Astrocyte of the spinal cord (primary cell): ENCODE results near the gene KAZN.

ENCODE experiments used
- DNase-seq: peaks from one replicate; pipeline ENCODE4 v3.0.0; 2011; ENCODE audit warnings: low read depth, low spot score
- H3K4me3 ChIP-seq: 2 replicates; pipeline ENCODE4 v1.5.1; 2011; ENCODE audit warnings: low read depth, mild to moderate bottlenecking, low read length, moderate library complexity
- in situ Hi-C: cut with HindIII; loops from 2 replicates; pipeline ENCODE4 v1.10.0; 2017; ENCODE audit warnings: low sequenced_read_pairs
- TF ChIP-seq, protein P1 (sequence below): IDR thresholded peaks from 2 replicates; pipeline ENCODE4 v1.5.1; 2012; ENCODE audit warnings: low read depth, mild to moderate bottlenecking, low read length, inconsistent platforms

KAZN gene

DNA sequence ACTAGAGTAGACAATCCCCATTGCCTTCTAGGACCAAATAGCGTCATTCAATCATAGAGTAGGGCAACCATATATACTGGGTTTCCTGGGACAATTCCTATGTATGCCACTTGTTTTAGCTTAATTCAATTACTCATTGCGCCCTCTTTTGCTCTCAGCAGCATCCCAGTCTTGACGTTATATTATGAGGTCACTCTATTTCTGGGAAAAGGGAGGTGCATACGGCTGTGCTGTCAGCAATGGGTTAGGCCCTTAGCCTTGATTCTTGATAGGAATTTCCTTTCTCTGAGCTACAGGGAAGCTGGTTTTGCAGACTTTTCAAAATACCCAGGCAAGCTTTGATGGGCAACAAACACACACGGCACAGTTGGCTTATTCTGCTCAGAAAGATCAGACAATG, 4.4 kb upstream of the KAZN start:
- TF ChIP-seq, protein P1, sequence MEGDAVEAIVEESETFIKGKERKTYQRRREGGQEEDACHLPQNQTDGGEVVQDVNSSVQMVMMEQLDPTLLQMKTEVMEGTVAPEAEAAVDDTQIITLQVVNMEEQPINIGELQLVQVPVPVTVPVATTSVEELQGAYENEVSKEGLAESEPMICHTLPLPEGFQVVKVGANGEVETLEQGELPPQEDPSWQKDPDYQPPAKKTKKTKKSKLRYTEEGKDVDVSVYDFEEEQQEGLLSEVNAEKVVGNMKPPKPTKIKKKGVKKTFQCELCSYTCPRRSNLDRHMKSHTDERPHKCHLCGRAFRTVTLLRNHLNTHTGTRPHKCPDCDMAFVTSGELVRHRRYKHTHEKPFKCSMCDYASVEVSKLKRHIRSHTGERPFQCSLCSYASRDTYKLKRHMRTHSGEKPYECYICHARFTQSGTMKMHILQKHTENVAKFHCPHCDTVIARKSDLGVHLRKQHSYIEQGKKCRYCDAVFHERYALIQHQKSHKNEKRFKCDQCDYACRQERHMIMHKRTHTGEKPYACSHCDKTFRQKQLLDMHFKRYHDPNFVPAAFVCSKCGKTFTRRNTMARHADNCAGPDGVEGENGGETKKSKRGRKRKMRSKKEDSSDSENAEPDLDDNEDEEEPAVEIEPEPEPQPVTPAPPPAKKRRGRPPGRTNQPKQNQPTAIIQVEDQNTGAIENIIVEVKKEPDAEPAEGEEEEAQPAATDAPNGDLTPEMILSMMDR: no peak
- DNase-seq: no peak
- in situ Hi-C loops: no loop called here
- no peak overlapping the region for H3K4me3 ChIP-seq

GRCh38 chr1:14596591-14596990, 1.9 kb upstream of the KAZN start:
- TF ChIP-seq, protein P1: no peak
- in situ Hi-C loops: no loop called here
- no peak for DNase-seq
- no peak overlapping the region for H3K4me3 ChIP-seq

DNA sequence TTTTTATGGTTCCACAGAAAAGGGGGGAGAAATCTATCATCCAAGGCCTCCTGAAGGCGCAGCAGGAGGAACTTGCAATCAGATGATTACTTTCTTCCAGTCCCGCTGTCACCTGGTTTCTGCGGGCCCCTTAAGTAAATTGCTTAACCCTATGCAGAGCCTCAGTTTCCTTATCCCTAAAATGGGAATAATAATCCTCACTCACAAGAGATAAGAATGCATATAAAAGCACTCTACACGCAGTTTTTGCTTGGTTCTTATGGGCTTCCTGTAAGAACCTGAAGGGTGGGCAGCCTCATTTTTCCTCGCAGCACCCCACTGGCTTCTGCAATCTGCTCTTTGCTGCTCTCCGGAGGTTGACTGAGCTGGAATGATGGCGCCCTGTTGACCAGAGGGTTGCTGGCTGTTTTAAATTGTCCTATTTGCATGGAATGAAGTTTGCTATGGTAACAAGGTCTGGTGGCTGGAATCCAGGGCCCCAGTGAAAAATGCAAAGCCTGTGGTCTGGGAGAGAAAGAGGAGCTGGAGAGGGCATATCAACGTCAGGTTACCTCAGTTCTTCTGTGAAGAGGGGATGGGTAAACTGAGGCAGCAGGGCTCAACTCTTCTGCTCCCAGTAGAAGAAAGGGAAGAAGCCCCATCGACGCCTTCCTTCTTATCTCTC, 1.0 kb upstream of the KAZN start:
- TF ChIP-seq, protein P1: no peak
- DNase-seq: peak; percentile 26
- in situ Hi-C loops: no loop called here
- no peak overlapping the region for H3K4me3 ChIP-seq

DNA sequence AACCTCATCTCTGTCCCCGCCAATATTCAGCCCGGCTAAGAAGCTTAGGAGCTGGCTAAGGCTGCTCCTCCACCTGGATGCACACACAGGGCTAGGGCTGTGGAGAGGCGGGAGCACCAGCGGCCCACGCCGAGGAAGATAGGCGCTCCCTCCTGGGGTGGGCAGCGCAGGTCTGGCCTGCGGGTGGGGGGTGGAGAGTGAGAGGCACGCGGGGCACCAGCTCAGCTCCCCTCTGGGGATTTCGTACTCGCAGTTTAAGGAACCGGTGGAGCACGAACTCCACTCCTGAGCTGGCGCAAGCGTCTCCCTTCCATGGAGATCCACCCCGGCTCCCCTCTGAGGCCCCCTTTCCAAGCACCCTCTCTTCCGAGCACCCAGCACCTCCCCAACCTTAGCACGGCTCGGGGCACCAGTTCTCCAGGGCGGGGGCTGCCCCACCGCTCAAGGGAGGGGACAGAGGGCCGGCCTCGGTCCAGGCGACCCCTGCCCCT, 433 bp upstream of the KAZN start:
- TF ChIP-seq, protein P1: no peak
- peak overlapping the region; percentile 40 for H3K4me3 ChIP-seq
- in situ Hi-C loops: no loop called here
- DNase-seq: no peak

DNA sequence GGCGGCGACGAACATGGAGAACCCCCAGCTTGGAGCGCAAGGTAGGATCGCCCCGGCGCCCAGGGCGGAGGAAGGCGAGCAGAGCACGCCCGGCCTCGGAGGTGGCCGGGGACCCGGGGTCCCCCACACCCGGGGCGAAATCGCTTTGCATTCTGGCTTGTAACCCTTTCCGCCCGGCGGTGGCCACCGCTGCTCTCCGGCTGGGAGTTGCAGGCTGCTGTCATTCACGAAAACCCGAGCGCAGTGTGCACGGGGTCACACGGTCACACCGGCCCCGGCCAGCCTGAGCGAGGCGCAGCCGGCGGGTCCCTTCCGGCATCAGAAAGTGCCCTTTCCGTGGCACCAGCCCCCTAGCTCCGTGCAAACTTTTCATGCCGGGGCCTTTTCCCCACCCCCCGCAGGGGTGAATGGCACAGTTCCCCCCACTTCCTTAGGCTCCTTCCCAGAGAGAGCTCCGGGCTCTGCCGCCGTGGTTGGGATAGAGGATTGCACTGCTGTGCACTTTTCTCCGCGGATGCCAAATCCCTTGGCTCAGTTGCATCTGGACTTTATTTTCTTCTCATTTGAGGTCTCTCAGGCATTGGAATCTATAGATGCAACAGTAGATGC, 802 bp downstream of the KAZN start:
- peak overlapping the region; percentile 40 for H3K4me3 ChIP-seq
- TF ChIP-seq, protein P1: no peak
- DNase-seq: no peak
- in situ Hi-C loops: no loop called here

GRCh38 chr1:14599800-14600199, 1.3 kb downstream of the KAZN start:
- in situ Hi-C loops: no loop called here
- DNase-seq: no peak
- TF ChIP-seq, protein P1: no peak
- peak overlapping the region; percentile 40 for H3K4me3 ChIP-seq
